CD8-positive, alpha-beta memory T cell (primary cell): ENCODE measurements around the gene ZNF207. TPM values are rescaled to one million over a fixed set of nuclear protein-coding genes. Genes with fewer than 3 reads are reported as not detected.
"Not testable (repeated sequence)": the region's sequence is repeated elsewhere in the genome, so short reads cannot be mapped to it uniquely, and the experiment has no call there.

Source experiments
- CTCF ChIA-PET: fragments of 350-600 bp; sonication (Branson Sonifier 250); formaldehyde crosslinking; loops from one replicate; lab custom pipeline; 2021; ENCODE audit warnings: antibody characterized with exemption; lab: Charles Lee
- POLR2A ChIA-PET: fragments of 350-600 bp; sonication (Branson Sonifier 250); formaldehyde crosslinking; loops from one replicate; lab custom pipeline; 2021; ENCODE audit warnings: antibody characterized with exemption; lab: Charles Lee
- DNase-seq, 5 donors: peaks; one replicate each; pipeline versions ENCODE4 v3.0.0 to v3.0.0-alpha.2; 2020 to 2022; ENCODE audit warnings: mixed read lengths in 1 of 5
- H3K27ac ChIP-seq: one replicate; pipeline ENCODE4 v1.7.0; 2013; ENCODE audit warnings: low read depth, mild to moderate bottlenecking, low read length, moderate library complexity
- H3K27me3 ChIP-seq: 2 replicates; pipeline ENCODE4 v1.7.0; 2013; ENCODE audit warnings: low read length, mild to moderate bottlenecking; ENCODE audit not compliant: insufficient read depth, poor library complexity, severe bottlenecking
- H3K36me3 ChIP-seq: 2 replicates; pipeline ENCODE4 v1.7.0; 2013; ENCODE audit warnings: mild to moderate bottlenecking, low read length, moderate library complexity; ENCODE audit not compliant: insufficient read depth
- H3K4me1 ChIP-seq: 2 replicates; pipeline ENCODE4 v1.7.0; 2013; ENCODE audit warnings: mild to moderate bottlenecking, low read length, moderate library complexity; ENCODE audit not compliant: insufficient read depth
- H3K4me3 ChIP-seq: 2 replicates; pipeline ENCODE4 v1.7.0; 2013; ENCODE audit warnings: mild to moderate bottlenecking, low read length
- H3K9me3 ChIP-seq: 2 replicates; pipeline ENCODE4 v1.7.0; 2013; ENCODE audit warnings: mild to moderate bottlenecking, low read length
- H3K27ac Mint-ChIP-seq, 8 donors: one replicate each; pipeline ENCODE4 v1.8.0; 2020 to 2021; ENCODE audit warnings: mixed read lengths in 8 of 8, mild to moderate bottlenecking in 6 of 8, inconsistent platforms in 3 of 8, moderate library complexity in 3 of 8
- H3K27me3 Mint-ChIP-seq, 2 donors: one replicate each; pipeline ENCODE4 v1.8.0; 2020 to 2021; ENCODE audit warnings: mixed read lengths in 2 of 2, mild to moderate bottlenecking in 1 of 2, moderate library complexity in 1 of 2
- H3K36me3 Mint-ChIP-seq, 3 donors: one replicate each; pipeline ENCODE4 v1.8.0; 2020 to 2021; ENCODE audit warnings: mixed read lengths in 3 of 3, inconsistent platforms in 1 of 3, mild to moderate bottlenecking in 1 of 3
- H3K4me1 Mint-ChIP-seq, 3 donors: one replicate each; pipeline ENCODE4 v1.8.0; 2020 to 2021; ENCODE audit warnings: mixed read lengths in 3 of 3, inconsistent platforms in 1 of 3, mild to moderate bottlenecking in 1 of 3
- H3K4me3 Mint-ChIP-seq, 7 donors: one replicate each; pipeline ENCODE4 v1.8.0; 2020 to 2021; ENCODE audit warnings: mixed read lengths in 7 of 7, mild to moderate bottlenecking in 6 of 7, moderate library complexity in 4 of 7, inconsistent platforms in 2 of 7
- H3K9me3 Mint-ChIP-seq, 5 donors: one replicate each; pipeline ENCODE4 v1.8.0; 2020 to 2022; ENCODE audit warnings: mixed read lengths in 5 of 5, mild to moderate bottlenecking in 3 of 5, moderate library complexity in 2 of 5, inconsistent platforms in 1 of 5
- polyA plus RNA-seq: library from polyadenylated mRNA; unstranded; fragments of 300-500 nt; fragmentation: Illumina TruSeq; gene quantifications from one replicate; pipeline ENCODE4 v1.2.3, GENCODE V29; 2021
- total RNA-seq, 2 experiments: library from RNA; stranded (reverse); gene quantifications; one replicate each; pipeline ENCODE4 v1.2.3, GENCODE V29; 2021

Gene ZNF207
- total and polyA plus RNA-seq, 3 experiments from 2014 or later: 147 to 203 (median 198) TPM

- Mint-ChIP-seq H3K27ac (no peak overlapping the region), H3K4me3 (no peak overlapping the region), H3K9me3 (no peaks in the 10 kb centered on the region), H3K4me1 (peaks cover 4 to 5% (median 4%) of the 10 kb centered on the region in 3 donors), H3K36me3 (no peaks in the 10 kb centered on the region), H3K27me3 (peaks cover 8% of the 10 kb centered on the region in 2 donors)
- H3K9me3 ChIP-seq: no peaks in the 10 kb centered on the region
- CTCF ChIA-PET: no interaction called here
- no peak overlapping the region for H3K4me3 ChIP-seq
- no peaks in the 10 kb centered on the region for H3K36me3 ChIP-seq
- no peaks in the 10 kb centered on the region for H3K4me1 ChIP-seq
- no peak for DNase-seq
- no peak overlapping the region for H3K27ac ChIP-seq
- no peaks in the 10 kb centered on the region for H3K27me3 ChIP-seq
- POLR2A ChIA-PET: no interaction called here
These were observed 35.3 kb upstream of the ZNF207 start for GRCh38 chr17:32314636-32315035.

GRCh38 chr17:32315171-32315570, 34.8 kb upstream of the ZNF207 start:
- Histone ChIP-seq H3K9me3 (no peaks in the 10 kb centered on the region), H3K4me3 (no peak overlapping the region), H3K36me3 (no peaks in the 10 kb centered on the region), H3K27ac (no peak overlapping the region), H3K27me3 (no peaks in the 10 kb centered on the region), H3K4me1 (no peaks in the 10 kb centered on the region)
- Mint-ChIP-seq H3K36me3 (no peaks in the 10 kb centered on the region), H3K4me1 (peaks cover 4 to 5% (median 4%) of the 10 kb centered on the region in 3 donors), H3K4me3 (no peak overlapping the region), H3K27ac (no peak overlapping the region), H3K9me3 (no peaks in the 10 kb centered on the region), H3K27me3 (peaks cover 5 to 8% of the 10 kb centered on the region in 2 donors)
- ChIA-PET CTCF (interaction anchor here (1.7 kb wide), 1 partner anchor 176 kb away, joined by 3 read pairs; no protein-coding TSS in a partner anchor), POLR2A (no interaction called here)
- no peak for DNase-seq

- POLR2A ChIA-PET, H3K36me3 Mint-ChIP-seq, H3K36me3 ChIP-seq, H3K27ac ChIP-seq, H3K27me3 Mint-ChIP-seq, H3K9me3 ChIP-seq, H3K4me3 Mint-ChIP-seq, H3K4me3 ChIP-seq, H3K4me1 ChIP-seq, DNase-seq, H3K4me1 Mint-ChIP-seq, H3K27ac Mint-ChIP-seq, H3K9me3 Mint-ChIP-seq, H3K27me3 ChIP-seq: not testable (repeated sequence)
- CTCF ChIA-PET: interaction anchor here (1.0 to 1.7 kb wide), 2 partner anchors 64 to 177 kb away, joined by 3 read pairs; no protein-coding TSS in a partner anchor
These were observed 33.3 kb upstream of the ZNF207 start for GRCh38 chr17:32316653-32317052.

DNA sequence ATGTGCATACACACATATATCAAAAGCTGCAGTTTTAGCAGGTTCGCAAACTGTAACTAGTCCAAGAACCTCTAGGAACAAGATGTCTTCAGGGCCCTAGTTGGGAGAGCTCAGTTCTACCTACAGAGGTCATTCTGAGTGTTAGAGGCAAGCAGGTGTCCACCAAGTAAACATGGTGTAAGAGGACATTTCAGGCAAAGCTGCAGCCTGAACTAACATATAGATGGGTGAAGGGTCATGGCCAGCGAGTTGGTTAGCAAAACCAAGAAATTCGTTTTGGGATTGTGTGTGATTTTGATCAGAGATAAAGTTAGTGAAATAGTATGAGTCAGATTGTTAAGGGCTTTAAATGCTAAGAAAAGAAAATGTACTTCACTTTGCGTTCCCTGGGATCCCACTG, 32.6 kb upstream of the ZNF207 start:
- no peak overlapping the region for H3K4me3 Mint-ChIP-seq
- ChIA-PET POLR2A (no interaction called here), CTCF (interaction anchor here (1.0 to 1.2 kb wide), 2 partner anchors 64 kb away, joined by 3 read pairs; no protein-coding TSS in a partner anchor)
- DNase-seq: no peak
- peaks cover 5 to 8% of the 10 kb centered on the region in 2 donors for H3K27me3 Mint-ChIP-seq
- H3K36me3 Mint-ChIP-seq: no peaks in the 10 kb centered on the region
- no peak overlapping the region for H3K27ac Mint-ChIP-seq
- H3K9me3 Mint-ChIP-seq: no peaks in the 10 kb centered on the region
- H3K4me1 Mint-ChIP-seq: peaks cover 4 to 5% (median 4%) of the 10 kb centered on the region in 3 donors
- Histone ChIP-seq H3K36me3 (no peaks in the 10 kb centered on the region), H3K4me3 (no peak overlapping the region), H3K27ac (no peak overlapping the region), H3K9me3 (no peaks in the 10 kb centered on the region), H3K4me1 (no peaks in the 10 kb centered on the region), H3K27me3 (no peaks in the 10 kb centered on the region)

- peak overlapping the region in 1 of 7 donors; percentile 39 for H3K4me3 Mint-ChIP-seq
These were observed 31.9 kb upstream of the ZNF207 start for GRCh38 chr17:32318071-32318470.

DNA sequence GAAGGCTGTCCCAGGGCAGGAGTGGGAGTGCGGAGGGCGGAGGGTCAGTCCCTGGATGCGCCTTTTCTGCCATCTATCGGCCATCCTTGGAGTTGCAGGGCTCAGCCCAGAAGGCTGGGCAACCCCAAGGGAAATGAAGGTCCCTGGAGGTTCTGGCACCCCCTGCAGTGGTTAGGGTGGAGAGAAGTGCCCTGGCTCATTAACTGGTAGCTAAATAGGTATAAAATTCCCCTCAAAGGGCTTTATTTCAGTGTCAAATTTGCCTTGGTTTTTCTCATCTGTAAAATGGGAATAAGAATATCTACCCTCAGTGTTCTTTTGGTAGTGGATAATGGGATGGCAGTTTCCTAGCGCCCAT, 30.4 kb upstream of the ZNF207 start:
- Mint-ChIP-seq H3K4me1 (peaks cover 4 to 18% (median 10%) of the 10 kb centered on the region in 3 donors), H3K27ac (peak overlapping the region in 2 of 8 donors; percentile 35 to 92), H3K9me3 (no peaks in the 10 kb centered on the region), H3K4me3 (peak overlapping the region in 6 of 7 donors; percentile 64 to 88 (median 77)), H3K36me3 (no peaks in the 10 kb centered on the region), H3K27me3 (peaks cover 5 to 8% of the 10 kb centered on the region in 2 donors)
- CTCF ChIA-PET: interaction anchor here (0.8 to 2.9 kb wide), 7 partner anchors 10 to 746 kb away, joined by 3 to 15 read pairs (median 3); no protein-coding TSS in a partner anchor
- H3K4me3 ChIP-seq: no peak overlapping the region
- POLR2A ChIA-PET: interaction anchor here (0.7 kb wide), 1 partner anchor 104 kb away, joined by 9 read pairs; no protein-coding TSS in a partner anchor
- no peaks in the 10 kb centered on the region for H3K9me3 ChIP-seq
- no peaks in the 10 kb centered on the region for H3K27me3 ChIP-seq
- H3K27ac ChIP-seq: no peak overlapping the region
- no peaks in the 10 kb centered on the region for H3K36me3 ChIP-seq
- H3K4me1 ChIP-seq: peaks cover 11% of the 10 kb centered on the region
- peak; percentile 54 to 75 (median 65) for DNase-seq

More at GRCh38 chr17:32318071-32318470, 31.9 kb upstream of the ZNF207 start:
- POLR2A ChIA-PET: no interaction called here
- Histone ChIP-seq H3K4me3 (no peak overlapping the region), H3K4me1 (no peaks in the 10 kb centered on the region), H3K9me3 (no peaks in the 10 kb centered on the region), H3K27me3 (no peaks in the 10 kb centered on the region), H3K27ac (no peak overlapping the region), H3K36me3 (no peaks in the 10 kb centered on the region)
- H3K36me3 Mint-ChIP-seq: no peaks in the 10 kb centered on the region
- H3K4me1 Mint-ChIP-seq: peaks cover 4 to 6% (median 6%) of the 10 kb centered on the region in 3 donors
- CTCF ChIA-PET: interaction anchor here (0.7 to 2.9 kb wide), 4 partner anchors 11 to 91 kb away, joined by 3 to 15 read pairs (median 4); no protein-coding TSS in a partner anchor
- no peak overlapping the region for H3K27ac Mint-ChIP-seq
- DNase-seq: no peak
- peaks cover 5 to 8% of the 10 kb centered on the region in 2 donors for H3K27me3 Mint-ChIP-seq
- no peaks in the 10 kb centered on the region for H3K9me3 Mint-ChIP-seq

GRCh38 chr17:32320080-32320479, 29.9 kb upstream of the ZNF207 start:
- ChIA-PET POLR2A (interaction anchor here (0.6 kb wide), 1 partner anchor 65 kb away, joined by 3 read pairs; no protein-coding TSS in a partner anchor), CTCF (interaction anchor here (1.1 to 2.9 kb wide), 6 partner anchors 9 to 747 kb away, joined by 3 to 15 read pairs (median 4); no protein-coding TSS in a partner anchor)
- peaks cover 11% of the 10 kb centered on the region for H3K4me1 ChIP-seq
- not testable (repeated sequence) for H3K36me3 Mint-ChIP-seq, H3K4me3 ChIP-seq, H3K27ac Mint-ChIP-seq, H3K27ac ChIP-seq, H3K36me3 ChIP-seq, H3K9me3 Mint-ChIP-seq, DNase-seq, H3K9me3 ChIP-seq, H3K4me3 Mint-ChIP-seq, H3K27me3 Mint-ChIP-seq, H3K27me3 ChIP-seq
- peaks cover 4 to 20% (median 10%) of the 10 kb centered on the region in 3 donors for H3K4me1 Mint-ChIP-seq

DNA sequence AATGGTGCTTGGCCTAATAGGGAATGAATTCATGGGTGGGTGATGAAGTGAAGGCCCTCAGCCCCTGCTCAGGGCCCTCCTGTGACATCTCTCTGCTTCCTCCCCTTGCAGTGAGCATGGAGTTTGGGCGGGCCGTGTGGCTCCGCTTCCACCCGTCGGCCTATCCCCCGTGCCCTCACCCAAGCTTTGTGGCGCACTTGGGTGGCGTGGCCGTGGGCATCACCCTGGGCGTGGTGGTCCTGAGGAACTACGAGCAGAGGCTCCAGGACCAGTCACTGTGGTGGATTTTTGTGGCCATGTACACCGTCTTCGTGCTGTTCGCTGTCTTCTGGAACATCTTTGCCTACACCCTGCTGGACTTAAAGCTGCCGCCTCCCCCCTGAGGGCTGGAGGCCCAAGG, 29.1 kb upstream of the ZNF207 start:
- Mint-ChIP-seq H3K36me3 (no peaks in the 10 kb centered on the region), H3K9me3 (no peaks in the 10 kb centered on the region), H3K4me3 (no peak overlapping the region), H3K27ac (no peak overlapping the region), H3K4me1 (peaks cover 4 to 20% (median 10%) of the 10 kb centered on the region in 3 donors), H3K27me3 (peaks cover 0 to under 1% of the 10 kb centered on the region in 2 donors)
- no peak for DNase-seq
- Histone ChIP-seq H3K4me1 (peaks cover 11% of the 10 kb centered on the region), H3K27ac (no peak overlapping the region), H3K4me3 (no peak overlapping the region), H3K27me3 (no peaks in the 10 kb centered on the region), H3K36me3 (no peaks in the 10 kb centered on the region), H3K9me3 (no peaks in the 10 kb centered on the region)
- ChIA-PET POLR2A (interaction anchor here (0.6 kb wide), 1 partner anchor 66 kb away, joined by 3 read pairs; no protein-coding TSS in a partner anchor), CTCF (interaction anchor here (2.9 kb wide), 1 partner anchor 9 kb away, joined by 15 read pairs; no protein-coding TSS in a partner anchor)
